ENCODE measurements around the gene TFB2M. TPM values are rescaled to one million over a fixed set of nuclear protein-coding genes. Genes with fewer than 3 reads are reported as not detected.
"Not testable (repeated sequence)": the region's sequence is repeated elsewhere in the genome, so short reads cannot be mapped to it uniquely, and the experiment has no call there.

TFB2M gene
- total RNA-seq, 4 donors from 2014 or later: 4.2 to 8.8 (median 7.6) TPM

GRCh38 chr1:246565751-246566127 lies 322 bp downstream of the TFB2M start:
- H3K36me3 ChIP-seq: peaks cover 0 to 21% (median 2%) of the 10 kb centered on the region in 3 donors
- no peaks in the 10 kb centered on the region for H3K27me3 ChIP-seq
- H3K4me1 ChIP-seq: peaks cover 3 to 41% (median 27%) of the 10 kb centered on the region in 4 donors
- no peak for DNase-seq (ENCODE audit: low spot score in 2 of 2)
- TF ChIP-seq EP300 (IDR thresholded peaks at IDR 0.05) (no peak), CTCF (IDR thresholded peaks at IDR 0.05) (no peak), POLR2A (IDR thresholded peaks at IDR 0.05) (no peak)
- no peaks in the 10 kb centered on the region for H3K9me3 ChIP-seq
- H3K4me3 ChIP-seq: peak overlapping the region; percentile 54 to 96 (median 84)
- H3K27ac ChIP-seq: peak overlapping the region; percentile 76 to 95 (median 85)
- WGBS, 2 donors: 0 to 3% methylated on average over 5 to 25 of the region's 25 CpGs

GRCh38 chr1:246564839-246565750 lies 966 bp downstream of the TFB2M start:
- TF ChIP-seq CTCF (IDR thresholded peaks at IDR 0.05): no peak
- TF ChIP-seq POLR2A (IDR thresholded peaks at IDR 0.05): no peak
- TF ChIP-seq EP300 (IDR thresholded peaks at IDR 0.05): no peak
- 36 to 40% methylated on average over 33 of the region's 33 CpGs for WGBS, 2 donors
- Histone ChIP-seq H3K27ac (peak overlapping the region; percentile 76 to 95 (median 85)), H3K36me3 (peaks cover 0 to 28% (median 2%) of the 10 kb centered on the region in 3 donors), H3K4me1 (peaks cover 3 to 37% (median 27%) of the 10 kb centered on the region in 4 donors), H3K9me3 (no peaks in the 10 kb centered on the region), H3K4me3 (peak overlapping the region; percentile 54 to 96 (median 84)), H3K27me3 (no peaks in the 10 kb centered on the region)
- DNase-seq (ENCODE audit: low spot score in 2 of 2): no peak

- not testable (repeated sequence) for H3K27me3 ChIP-seq; DNase-seq (ENCODE audit: low spot score in 2 of 2); H3K27ac ChIP-seq; H3K9me3 ChIP-seq; H3K4me3 ChIP-seq
- 86 to 88% methylated on average over 10 of the region's 10 CpGs for WGBS, 2 donors
- H3K4me1 ChIP-seq: peaks cover 0 to 18% (median 9%) of the 10 kb centered on the region in 4 donors
- peaks cover 0 to 66% (median 2%) of the 10 kb centered on the region in 3 donors for H3K36me3 ChIP-seq
These were observed 5.2 kb downstream of the TFB2M start for GRCh38 chr1:246560833-246561232.

- TF ChIP-seq CTCF (IDR thresholded peaks at IDR 0.05) (no peak), POLR2A (IDR thresholded peaks at IDR 0.05) (no peak), EP300 (IDR thresholded peaks at IDR 0.05) (no peak)
- Histone ChIP-seq H3K27me3 (no peaks in the 10 kb centered on the region), H3K4me3 (no peak overlapping the region), H3K9me3 (no peaks in the 10 kb centered on the region), H3K27ac (no peak overlapping the region), H3K36me3 (peaks cover 0 to 82% (median 2%) of the 10 kb centered on the region in 3 donors), H3K4me1 (peaks cover 0 to 5% (median 0%) of the 10 kb centered on the region in 4 donors)
- WGBS, 2 donors: 95 to 98% methylated on average over 4 of the region's 4 CpGs
- DNase-seq (ENCODE audit: low spot score in 2 of 2): no peak
These were observed 6.8 kb downstream of the TFB2M start for GRCh38 chr1:246559310-246559709.

GRCh38 chr1:246558041-246558440 lies 8.0 kb downstream of the TFB2M start:
- Histone ChIP-seq H3K27ac (no peak overlapping the region), H3K9me3 (no peaks in the 10 kb centered on the region), H3K4me3 (no peak overlapping the region), H3K4me1 (no peaks in the 10 kb centered on the region), H3K36me3 (peaks cover 0 to 89% (median 0%) of the 10 kb centered on the region in 3 donors), H3K27me3 (no peaks in the 10 kb centered on the region)
- no peak for DNase-seq (ENCODE audit: low spot score in 2 of 2)
- 95 to 98% methylated on average over 2 of the region's 2 CpGs for WGBS, 2 donors
- TF ChIP-seq EP300 (IDR thresholded peaks at IDR 0.05) (no peak), CTCF (IDR thresholded peaks at IDR 0.05) (no peak), POLR2A (IDR thresholded peaks at IDR 0.05) (no peak)

Measured in tibial nerve (tissue), 4 donors.